Endothelial cell of umbilical vein (primary cell): ENCODE data around the gene LRRD1. TPM values are rescaled to one million over a fixed set of nuclear protein-coding genes. Genes with fewer than 3 reads are reported as not detected.
"Not testable (repeated sequence)": the region's sequence is repeated elsewhere in the genome, so short reads cannot be mapped to it uniquely, and the experiment has no call there.

Source experiments
- BruUV-seq: library from RNA; stranded (reverse); fragments of 400-500 nt; replicated peaks from 2 replicates; lab custom pipeline; 2021; lab: Mats Ljungman, UMichigan
- CTCF ChIA-PET: fragments of 300-600, 350-600 bp; sonication (Branson Sonifier 250); formaldehyde crosslinking; loops from one replicate; lab custom pipeline; 2021; ENCODE audit warnings: antibody characterized with exemption, inconsistent platforms; lab: Charles Lee
- POLR2A ChIA-PET: fragments of 300-600, 350-600 bp; sonication (Branson Sonifier 250); formaldehyde crosslinking; loops from one replicate; lab custom pipeline; 2021; ENCODE audit warnings: antibody characterized with exemption, inconsistent platforms; lab: Charles Lee
- DNase-seq: peaks from one replicate; pipeline ENCODE4 v3.0.0-alpha.2; 2011; ENCODE audit warnings: low read depth, low spot score
- FAIRE-seq: peaks from 2 replicates; lab custom pipeline; 2011; peaks lifted over from hg19 to GRCh38; lab: Jason Lieb, UNC
- H2AFZ ChIP-seq: 2 replicates; pipeline ENCODE4 v1.6.0; 2012; ENCODE audit warnings: low read depth, low read length, control low read depth, inconsistent platforms
- H3K27ac ChIP-seq: 2 replicates; pipeline ENCODE4 v1.5.1; 2011; ENCODE audit warnings: low read depth, mild to moderate bottlenecking, control low read depth, low read length, moderate library complexity; ENCODE audit not compliant: insufficient read depth
- H3K27me3 ChIP-seq, 2 experiments: 2 replicates each; pipeline versions ENCODE4 v1.6.0 to v1.6.1; 2011; ENCODE audit warnings: low read length in 2 of 2, mixed read lengths in 1 of 2; ENCODE audit not compliant: control insufficient read depth in 2 of 2, insufficient read depth in 2 of 2
- H3K36me3 ChIP-seq, 2 experiments: 2 replicates in 1 of 2; 3 replicates in 1 of 2; pipeline ENCODE4 v1.5.1; 2011; ENCODE audit warnings: low read length in 2 of 2, mild to moderate bottlenecking in 1 of 2, moderate library complexity in 1 of 2; ENCODE audit not compliant: control insufficient read depth in 2 of 2, insufficient read depth in 2 of 2; ENCODE audit errors: extremely low read depth in 1 of 2
- H3K4me1 ChIP-seq: 3 replicates; pipeline ENCODE4 v1.5.1; 2011; ENCODE audit warnings: mild to moderate bottlenecking, low read length; ENCODE audit not compliant: control insufficient read depth, insufficient read depth; ENCODE audit errors: extremely low read depth
- H3K4me2 ChIP-seq: 2 replicates; pipeline ENCODE4 v1.6.1; 2011; ENCODE audit warnings: low read length, control low read depth, mixed read lengths; ENCODE audit not compliant: insufficient read depth
- H3K4me3 ChIP-seq, 3 experiments: fragments of 200-600 bp in 1 of 3; sonication (generic), shearing (Covaris generic) in 1 of 3; replicated peaks in 1 of 3; 2 replicates each; pipeline ENCODE4 v1.5.1; 2011 to 2016; ENCODE audit warnings: control low read depth in 3 of 3, low read length in 3 of 3, mild to moderate bottlenecking in 2 of 3, inconsistent platforms in 1 of 3, low read depth in 1 of 3, moderate library complexity in 1 of 3; ENCODE audit not compliant: insufficient read depth in 1 of 3
- H3K79me2 ChIP-seq: 2 replicates; pipeline ENCODE4 v1.6.0; 2012; ENCODE audit warnings: low read length, inconsistent platforms; ENCODE audit not compliant: control insufficient read depth, insufficient read depth
- H3K9ac ChIP-seq: replicated peaks from 2 replicates; pipeline ENCODE3; 2011; ENCODE audit warnings: low read length, control low read depth; ENCODE audit not compliant: insufficient read depth; ENCODE audit errors: extremely low read depth
- H3K9me1 ChIP-seq: replicated peaks from 3 replicates; pipeline ENCODE4 v1.6.0; 2011; ENCODE audit warnings: mild to moderate bottlenecking, low read length; ENCODE audit not compliant: control insufficient read depth, insufficient read depth; ENCODE audit errors: extremely low read depth
- H3K9me3 ChIP-seq: replicated peaks from 2 replicates; pipeline ENCODE4 v1.5.1; 2012; ENCODE audit warnings: low read length, inconsistent platforms; ENCODE audit not compliant: control insufficient read depth, insufficient read depth
- H4K20me1 ChIP-seq: replicated peaks from 2 replicates; pipeline ENCODE3; 2011; ENCODE audit warnings: mild to moderate bottlenecking, low read length; ENCODE audit not compliant: control insufficient read depth, insufficient read depth; ENCODE audit errors: extremely low read depth
- EZH2 ChIP-seq: IDR thresholded peaks from 2 replicates; pipeline ENCODE4 v1.6.1; 2012; ENCODE audit warnings: borderline replicate concordance, low read depth, mild to moderate bottlenecking, moderate library complexity, low read length, inconsistent platforms; ENCODE audit not compliant: severe bottlenecking
- FOS ChIP-seq: IDR thresholded peaks from 2 replicates; pipeline ENCODE4 v1.6.1; 2011; ENCODE audit warnings: mild to moderate bottlenecking, low read length, moderate library complexity, borderline replicate concordance; ENCODE audit not compliant: insufficient read depth
- GATA2 ChIP-seq: IDR thresholded peaks from 2 replicates; pipeline ENCODE4 v1.7.0; 2011; ENCODE audit warnings: low read depth, mild to moderate bottlenecking, moderate library complexity, mixed read lengths, low read length; ENCODE audit not compliant: insufficient read length, insufficient read depth
- JUN ChIP-seq: IDR thresholded peaks from 2 replicates; pipeline ENCODE4 v1.6.1; 2011; ENCODE audit warnings: borderline replicate concordance, low read depth; ENCODE audit not compliant: insufficient read length, insufficient read depth
- MYC ChIP-seq: IDR thresholded peaks from one replicate; pipeline ENCODE4 v1.6.1; 2011; ENCODE audit warnings: mild to moderate bottlenecking, low read depth, low read length
- POLR2A ChIP-seq: IDR thresholded peaks from 2 replicates; pipeline ENCODE4 v1.6.1; 2012; ENCODE audit warnings: low read depth, mild to moderate bottlenecking, control low read depth, low read length
- POLR2AphosphoS5 ChIP-seq: IDR thresholded peaks from 2 replicates; pipeline ENCODE4 v1.6.1; 2012; ENCODE audit warnings: low read depth, mild to moderate bottlenecking, control low read depth, low read length, moderate library complexity; ENCODE audit not compliant: insufficient read depth
- dilution Hi-C: fragments of 300-500 bp; cut with MboI; formaldehyde crosslinking; loops from one replicate; pipeline ENCODE4 v1.15.0; 2019; ENCODE audit warnings: low sequenced_read_pairs; ENCODE audit not compliant: extremely low pct_ligation_motif_present
- intact Hi-C: fragments of 100-400 bp; cut with micrococcal nuclease; formaldehyde crosslinking; loops from one replicate; pipeline ENCODE4 v1.10.0; 2022
- polyA plus RNA-seq, 4 experiments: library from polyadenylated mRNA; depleted of rRNA in 3 of 4; stranded (reverse) in 3 of 4; unstranded in 1 of 4; fragments of >200 nt; gene quantifications; 2 replicates each; pipeline versions ENCODE4 v1.2.1 to v1.2.3, GENCODE V29; 2011 to 2012; ENCODE audit warnings: missing spikeins in 1 of 4
- total RNA-seq: library from RNA; stranded (reverse); gene quantifications from 2 replicates; pipeline ENCODE4 v1.2.3, GENCODE V29; 2021
- TF ChIP-seq, protein P1 (sequence below), 2 donors: IDR thresholded peaks; 1 replicate in 1 of 2; 2 replicates in 1 of 2; pipeline ENCODE4 v1.5.1; 2011; ENCODE audit warnings: low read length in 2 of 2, mild to moderate bottlenecking in 2 of 2, moderate library complexity in 2 of 2, control low read depth in 1 of 2, inconsistent platforms in 1 of 2, low read depth in 1 of 2; ENCODE audit not compliant: insufficient read depth in 1 of 2; ENCODE audit errors: extremely low read depth in 1 of 2
- TF ChIP-seq, protein P2 (sequence below): IDR thresholded peaks from 2 replicates; pipeline ENCODE4 v1.6.1; 2011; ENCODE audit not compliant: insufficient read depth, insufficient read length

The LRRD1 gene
- total and polyA plus RNA-seq, 2 donors (not counting 3 experiments of a cell fraction or from before 2014, with no cell fraction given): 0.03 to 0.46 TPM

DNA sequence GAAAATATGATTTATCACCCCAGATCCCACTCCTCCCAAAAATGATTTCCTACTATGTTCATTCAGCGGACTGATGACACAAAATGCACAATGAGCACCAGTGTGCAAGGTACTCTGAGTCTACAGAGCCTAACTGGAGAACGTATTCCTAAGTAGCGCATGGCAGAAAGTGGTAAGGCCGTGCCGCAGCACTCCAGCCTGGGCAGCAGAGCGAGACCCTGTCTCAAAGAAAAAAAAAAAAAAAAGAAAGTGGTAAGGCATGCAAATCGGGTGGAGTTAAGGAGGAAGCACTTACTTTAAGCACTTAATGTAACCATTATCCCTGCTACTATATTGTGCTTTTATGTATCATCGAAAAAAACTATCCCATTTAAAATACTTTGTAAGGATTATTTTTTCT is 70.1 kb downstream of the LRRD1 start:
- CTCF ChIA-PET: no interaction called here
- FAIRE-seq: no peak
- no peak overlapping the region for H3K4me2 ChIP-seq
- intact Hi-C loops (no loop called here), dilution Hi-C loops (no loop called here)
- DNase-seq: no peak
- no peak overlapping the region for H3K27ac ChIP-seq
- peaks cover 6 to 13% of the 10 kb centered on the region in 2 experiments for H3K36me3 ChIP-seq
- TF ChIP-seq FOS: no peak
- TF ChIP-seq MYC: no peak
- TF ChIP-seq, protein P1, sequence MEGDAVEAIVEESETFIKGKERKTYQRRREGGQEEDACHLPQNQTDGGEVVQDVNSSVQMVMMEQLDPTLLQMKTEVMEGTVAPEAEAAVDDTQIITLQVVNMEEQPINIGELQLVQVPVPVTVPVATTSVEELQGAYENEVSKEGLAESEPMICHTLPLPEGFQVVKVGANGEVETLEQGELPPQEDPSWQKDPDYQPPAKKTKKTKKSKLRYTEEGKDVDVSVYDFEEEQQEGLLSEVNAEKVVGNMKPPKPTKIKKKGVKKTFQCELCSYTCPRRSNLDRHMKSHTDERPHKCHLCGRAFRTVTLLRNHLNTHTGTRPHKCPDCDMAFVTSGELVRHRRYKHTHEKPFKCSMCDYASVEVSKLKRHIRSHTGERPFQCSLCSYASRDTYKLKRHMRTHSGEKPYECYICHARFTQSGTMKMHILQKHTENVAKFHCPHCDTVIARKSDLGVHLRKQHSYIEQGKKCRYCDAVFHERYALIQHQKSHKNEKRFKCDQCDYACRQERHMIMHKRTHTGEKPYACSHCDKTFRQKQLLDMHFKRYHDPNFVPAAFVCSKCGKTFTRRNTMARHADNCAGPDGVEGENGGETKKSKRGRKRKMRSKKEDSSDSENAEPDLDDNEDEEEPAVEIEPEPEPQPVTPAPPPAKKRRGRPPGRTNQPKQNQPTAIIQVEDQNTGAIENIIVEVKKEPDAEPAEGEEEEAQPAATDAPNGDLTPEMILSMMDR (IDR thresholded peaks at IDR 0.05; ENCODE audit: extremely low read depth in 1 of 2, insufficient read depth in 1 of 2, low read depth in 1 of 2, low read length in 2 of 2): no peak
- TF ChIP-seq, protein P2, sequence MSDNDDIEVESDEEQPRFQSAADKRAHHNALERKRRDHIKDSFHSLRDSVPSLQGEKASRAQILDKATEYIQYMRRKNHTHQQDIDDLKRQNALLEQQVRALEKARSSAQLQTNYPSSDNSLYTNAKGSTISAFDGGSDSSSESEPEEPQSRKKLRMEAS: no peak
- TF ChIP-seq EZH2: no peak
- TF ChIP-seq POLR2A: no peak
- no peak for TF ChIP-seq JUN
- TF ChIP-seq GATA2: no peak
- no peak for TF ChIP-seq POLR2AphosphoS5
- no peak overlapping the region for H3K9ac ChIP-seq
- no peaks in the 10 kb centered on the region for H3K9me3 ChIP-seq
- POLR2A ChIA-PET: no interaction called here
- no peaks in the 10 kb centered on the region for H3K27me3 ChIP-seq
- H3K79me2 ChIP-seq: no peaks in the 10 kb centered on the region
- BruUV-seq: no TSS peak
- no peaks in the 10 kb centered on the region for H3K4me1 ChIP-seq
- H3K4me3 ChIP-seq: no peak overlapping the region
- H2AFZ ChIP-seq: no peak overlapping the region
- no peaks in the 10 kb centered on the region for H3K9me1 ChIP-seq
- H4K20me1 ChIP-seq: no peaks in the 10 kb centered on the region

DNA sequence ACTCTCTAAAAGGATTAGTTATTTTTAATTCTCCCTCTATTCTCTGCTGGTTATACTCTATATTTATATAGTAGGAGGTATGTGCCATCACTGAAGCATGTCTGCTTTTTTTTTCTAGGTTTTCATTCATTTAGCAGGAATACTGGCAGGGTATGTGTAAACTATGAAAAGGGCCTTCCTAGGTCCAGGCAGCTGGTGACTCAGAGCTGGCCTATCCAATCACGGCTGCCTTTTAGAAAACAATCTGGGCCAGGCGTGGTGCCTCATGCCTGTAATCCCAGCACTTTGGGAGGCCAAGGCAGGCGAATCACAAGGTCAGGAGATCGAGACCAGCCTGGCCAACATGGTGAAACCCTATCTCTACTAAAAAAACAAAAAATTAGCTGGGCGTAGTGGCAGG is 76.1 kb downstream of the LRRD1 start:
- dilution Hi-C loops, H3K4me2 ChIP-seq, POLR2A ChIA-PET, H4K20me1 ChIP-seq, H3K9me1 ChIP-seq, H3K4me3 ChIP-seq, DNase-seq, H2AFZ ChIP-seq, H3K9me3 ChIP-seq, H3K27me3 ChIP-seq, H3K9ac ChIP-seq, H3K79me2 ChIP-seq, H3K4me1 ChIP-seq, intact Hi-C loops, H3K27ac ChIP-seq, FAIRE-seq, BruUV-seq: not testable (repeated sequence)
- CTCF ChIA-PET: interaction anchor here (1.5 kb wide), 1 partner anchor 23 kb away, joined by 4 read pairs; no protein-coding TSS in a partner anchor
- H3K36me3 ChIP-seq: peaks cover 5 to 14% of the 10 kb centered on the region in 2 experiments
